Spleen (tissue), 11 donors: ENCODE data around the gene PEAK1. TPM values are rescaled to one million over a fixed set of nuclear protein-coding genes. Genes with fewer than 3 reads are reported as not detected.

ENCODE experiments used
- DNase-seq: peaks from one replicate; pipeline ENCODE4 v3.0.0-alpha.2; 2020
- H3K27ac ChIP-seq, 8 donors: fragments of 200-600 bp; sonication (generic) in 7 of 8; 1 replicate in 4 of 8; 2 replicates in 4 of 8; pipeline versions ENCODE4 v1.5.0 to v1.8.0; 2016 to 2021; ENCODE audit warnings: inconsistent platforms in 4 of 8, mild to moderate bottlenecking in 4 of 8, moderate library complexity in 1 of 8
- H3K27me3 ChIP-seq, 7 donors: fragments of 200-600 bp; sonication (generic) in 6 of 7; replicated peaks in 1 of 7; 1 replicate in 4 of 7; 2 replicates in 3 of 7; pipeline versions ENCODE4 v1.5.0 to v1.8.0; 2016 to 2021; ENCODE audit warnings: inconsistent platforms in 3 of 7, mild to moderate bottlenecking in 1 of 7
- H3K36me3 ChIP-seq, 6 donors: fragments of 200-600 bp; sonication (generic) in 5 of 6; 1 replicate in 4 of 6; 2 replicates in 2 of 6; pipeline versions ENCODE4 v1.5.0 to v1.8.0; 2016 to 2021; ENCODE audit warnings: inconsistent platforms in 2 of 6
- H3K4me1 ChIP-seq, 6 donors: fragments of 200-600 bp; sonication (generic) in 5 of 6; 1 replicate in 3 of 6; 2 replicates in 3 of 6; pipeline versions ENCODE4 v1.5.0 to v1.8.0; 2016 to 2021; ENCODE audit warnings: inconsistent platforms in 3 of 6
- H3K4me3 ChIP-seq, 8 donors: fragments of 200-600 bp; sonication (generic) in 7 of 8; 1 replicate in 4 of 8; 2 replicates in 4 of 8; pipeline versions ENCODE4 v1.5.0 to v1.8.0; 2016 to 2021; ENCODE audit warnings: inconsistent platforms in 4 of 8, mild to moderate bottlenecking in 4 of 8, moderate library complexity in 2 of 8
- H3K9me3 ChIP-seq, 8 donors: fragments of 200-600 bp; sonication (generic) in 7 of 8; 1 replicate in 4 of 8; 2 replicates in 4 of 8; pipeline versions ENCODE4 v1.5.0 to v1.8.0; 2016 to 2021; ENCODE audit warnings: inconsistent platforms in 4 of 8
- CTCF ChIP-seq, 11 experiments: fragments of 200-600 bp in 7 of 11; fragments of 450-650 bp in 4 of 11; sonication (generic) in 4 of 11; IDR thresholded peaks in 8 of 11; conservative IDR thresholded peaks in 3 of 11; 1 replicate in 7 of 11; 2 replicates in 4 of 11; pipeline versions ENCODE4 v1.4.0 to v1.8.0; 2016 to 2021; ENCODE audit warnings: antibody characterized with exemption in 11 of 11, inconsistent platforms in 4 of 11, mild to moderate bottlenecking in 1 of 11
- POLR2A ChIP-seq, 3 donors: fragments of 450-650 bp; IDR thresholded peaks; one replicate each; pipeline ENCODE4 v1.5.1; 2017; ENCODE audit warnings: antibody characterized with exemption in 3 of 3, mild to moderate bottlenecking in 1 of 3
- POLR2AphosphoS5 ChIP-seq, 3 donors: sonication (generic); formaldehyde crosslinking; IDR thresholded peaks; one replicate each; pipeline ENCODE4 v1.5.1; 2017; ENCODE audit warnings: antibody characterized with exemption in 3 of 3
- WGBS, 5 donors: extraction: QIAGEN DNeasy Blood & Tissue Kit in 3 of 5; methylation state at CpG; one replicate each; pipeline versions ENCODE4 v1.1.5 to v1.1.7; 2013 to 2018; 5-methylcytosine and 5-hydroxymethylcytosine counted together
- intact Hi-C: fragments of 100-400 bp; cut with DNase I; formaldehyde crosslinking; loops from one replicate; pipeline ENCODE4 v1.15.0; 2023; ENCODE audit warnings: low total_unique reads
- polyA plus RNA-seq, 3 donors: library from polyadenylated mRNA; stranded (reverse); fragments of 200-250 nt; gene quantifications; one replicate each; pipeline ENCODE4 v1.2.1, GENCODE V29; 2013
- total RNA-seq, 7 donors: library from RNA; depleted of rRNA in 3 of 7; stranded (reverse); fragments of >200 nt in 3 of 7; fragmentation: NEBNext Ultra II Directional in 4 of 7; extraction: Animal tissue kit (Norgen Biotek cat#: 25700) in 4 of 7; gene quantifications; one replicate each; pipeline versions ENCODE4 v1.1.0 to v1.2.1, GENCODE V29; 2016 to 2021
- donor health status: healthy with polysubstance abuse.
- donor health status: DM: no; HTN: no; CAD: no; lungs with moderate emphysema.
- donor health status: DM: no; HTN: no; CAD: no.
- donor health status: Bipolar disorder and iron deficiency.
- donor health status: healthy.
- donor health status: DM: no; HTN: no; CAD: no.
- donor health status: DM: yes; HTN: yes; CAD: no.

Gene PEAK1
- total and polyA plus RNA-seq, 10 donors: 5.0 to 415 (median 175) TPM

- Histone ChIP-seq H3K27me3 (no peaks in the 10 kb centered on the region), H3K4me1 (peaks cover 0 to 13% (median 3%) of the 10 kb centered on the region in 6 donors), H3K9me3 (no peaks in the 10 kb centered on the region), H3K27ac (no peak overlapping the region), H3K4me3 (no peak overlapping the region), H3K36me3 (peaks cover 0 to 3% (median 0%) of the 10 kb centered on the region in 6 donors)
- intact Hi-C loops: no loop called here
- WGBS, 5 donors: 93 to 96% (median 95%) methylated on average over 2 of the region's 2 CpGs
- TF ChIP-seq CTCF (IDR thresholded peaks at IDR 0.05 in 8 of 11, conservative IDR thresholded peaks at IDR 0.05 in 3 of 11): no peak
- TF ChIP-seq POLR2A (IDR thresholded peaks at IDR 0.05): no peak
- TF ChIP-seq POLR2AphosphoS5 (IDR thresholded peaks at IDR 0.05): no peak
- DNase-seq: no peak
Observed at GRCh38 chr15:77171221-77171967, 248.5 kb downstream of the PEAK1 start.

GRCh38 chr15:77168616-77169015 lies 251.3 kb downstream of the PEAK1 start:
- peak overlapping the region in 1 of 8 donors; percentile 1 for H3K27ac ChIP-seq
- intact Hi-C loops: no loop called here
- no peaks in the 10 kb centered on the region for H3K9me3 ChIP-seq
- H3K4me3 ChIP-seq: no peak overlapping the region
- DNase-seq: no peak
- H3K36me3 ChIP-seq: peaks cover 0 to 3% (median 0%) of the 10 kb centered on the region in 6 donors
- TF ChIP-seq CTCF (IDR thresholded peaks at IDR 0.05 in 8 of 11, conservative IDR thresholded peaks at IDR 0.05 in 3 of 11): no peak
- no peak for TF ChIP-seq POLR2AphosphoS5 (IDR thresholded peaks at IDR 0.05)
- no peak for TF ChIP-seq POLR2A (IDR thresholded peaks at IDR 0.05)
- 82 to 95% (median 91%) methylated on average over 3 of the region's 3 CpGs for WGBS, 5 donors
- H3K4me1 ChIP-seq: peaks cover 0 to 39% (median 8%) of the 10 kb centered on the region in 6 donors
- H3K27me3 ChIP-seq: no peaks in the 10 kb centered on the region

- no peak for DNase-seq
- intact Hi-C loops: no loop called here
- TF ChIP-seq POLR2A (IDR thresholded peaks at IDR 0.05): no peak
- no peak for TF ChIP-seq CTCF (IDR thresholded peaks at IDR 0.05 in 8 of 11, conservative IDR thresholded peaks at IDR 0.05 in 3 of 11)
- no peak for TF ChIP-seq POLR2AphosphoS5 (IDR thresholded peaks at IDR 0.05)
- Histone ChIP-seq H3K4me1 (peaks cover 0 to 44% (median 13%) of the 10 kb centered on the region in 6 donors), H3K27me3 (no peaks in the 10 kb centered on the region), H3K9me3 (no peaks in the 10 kb centered on the region), H3K36me3 (peaks cover 0 to 3% (median 0%) of the 10 kb centered on the region in 6 donors), H3K4me3 (no peak overlapping the region), H3K27ac (peak overlapping the region in 1 of 8 donors; percentile 1)
- 79 to 85% (median 81%) methylated on average over 5 of the region's 5 CpGs for WGBS, 5 donors
Observed at GRCh38 chr15:77168141-77168540, 251.8 kb downstream of the PEAK1 start.

- Histone ChIP-seq H3K4me1 (peaks cover 2 to 51% (median 20%) of the 10 kb centered on the region in 6 donors), H3K4me3 (no peak overlapping the region), H3K27ac (no peak overlapping the region), H3K9me3 (no peaks in the 10 kb centered on the region), H3K36me3 (peaks cover 0 to 3% (median 0%) of the 10 kb centered on the region in 6 donors), H3K27me3 (no peaks in the 10 kb centered on the region)
- intact Hi-C loops: no loop called here
- no peak for TF ChIP-seq POLR2AphosphoS5 (IDR thresholded peaks at IDR 0.05)
- TF ChIP-seq CTCF (IDR thresholded peaks at IDR 0.05 in 8 of 11, conservative IDR thresholded peaks at IDR 0.05 in 3 of 11): no peak
- no peak for TF ChIP-seq POLR2A (IDR thresholded peaks at IDR 0.05)
- no peak for DNase-seq
- WGBS, 5 donors: 78 to 90% (median 89%) methylated on average over 3 of the region's 3 CpGs
Observed at GRCh38 chr15:77167406-77167805, 252.5 kb downstream of the PEAK1 start.
